Measurements from ENCODE around the gene AGER. TPM values are rescaled to one million over a fixed set of nuclear protein-coding genes. Genes with fewer than 3 reads are reported as not detected.
A peak's percentile ranks its signal among the peaks of the same experiment; 100 is the strongest.

The AGER gene
- total and polyA plus RNA-seq, 2 donors (not counting 1 experiment from before 2014, with no cell fraction given) = 29.9 to 38.8 TPM

DNA sequence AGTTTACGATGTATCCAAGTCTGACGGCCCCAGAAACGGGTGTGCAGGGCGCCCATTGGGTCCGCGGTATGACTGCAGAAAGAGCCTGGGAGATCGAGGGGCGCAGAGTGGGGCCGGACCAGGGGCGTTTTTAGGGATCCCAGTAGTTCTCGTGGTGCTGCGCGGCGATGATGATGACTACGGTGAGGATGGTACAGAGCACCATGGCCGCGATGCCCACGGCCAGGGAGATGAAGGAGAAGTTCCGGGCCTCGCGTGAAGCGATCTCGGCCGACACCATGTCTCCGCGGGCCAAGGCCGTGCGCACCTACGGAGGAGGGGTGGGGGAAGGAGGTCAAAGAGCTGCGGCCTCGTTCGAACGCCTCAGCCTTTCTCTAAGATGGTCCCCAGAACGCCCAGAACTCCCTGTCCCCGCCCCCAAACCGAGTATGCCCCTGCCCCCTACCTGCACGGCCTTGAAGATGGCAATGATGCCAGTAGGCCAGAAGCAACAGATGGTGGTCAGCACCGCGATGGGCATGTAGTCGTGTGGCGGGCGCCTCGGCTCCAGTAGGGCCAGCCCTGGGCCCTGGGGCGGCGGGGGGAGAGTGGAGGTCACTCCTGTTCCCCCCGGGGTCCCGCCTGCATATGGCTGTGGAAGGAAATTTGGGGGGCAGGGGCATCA is 34.8 kb downstream of the AGER start:
- Histone ChIP-seq H3K79me2 (ENCODE audit: control insufficient read depth, insufficient read depth, low read length) (no peaks in the 10 kb centered on the region), H4K20me1 (ENCODE audit: control insufficient read depth, insufficient read depth, low read length, poor library complexity, severe bottlenecking) (no peaks in the 10 kb centered on the region), H3K27me3 (replicated peaks in 1 of 4; ENCODE audit: control extremely low read depth in 1 of 4, control insufficient read depth in 3 of 4, insufficient read depth in 4 of 4, low read length in 3 of 4) (peaks cover 0 to 62% (median 30%) of the 10 kb centered on the region in 4 experiments), H3K9me3 (ENCODE audit: control extremely low read depth in 1 of 3, control insufficient read depth in 2 of 3, insufficient read depth in 1 of 3, low read length in 2 of 3) (peaks cover 0 to 16% (median 3%) of the 10 kb centered on the region in 3 donors), H3K4me3 (ENCODE audit: control extremely low read depth in 1 of 5, extremely low read depth in 1 of 5, insufficient read depth in 1 of 5, low read depth in 2 of 5, low read length in 4 of 5) (peak overlapping the region in 4 of 5 experiments; percentile 21 to 53 (median 38)), H3K36me3 (replicated peaks in 1 of 2; ENCODE audit: control extremely low read depth in 1 of 2, control insufficient read depth in 1 of 2, extremely low read depth in 1 of 2, insufficient read depth in 2 of 2, low read length in 1 of 2) (no peaks in the 10 kb centered on the region), H3K4me1 (ENCODE audit: control insufficient read depth in 2 of 2, insufficient read depth in 2 of 2, low read length in 2 of 2) (peaks cover 28 to 29% of the 10 kb centered on the region in 2 donors), H3K27ac (ENCODE audit: low read length in 2 of 2) (no peak overlapping the region), H3K9ac (ENCODE audit: low read length) (peak overlapping the region; percentile 43), H2AFZ (ENCODE audit: insufficient read depth, low read depth, low read length, poor library complexity, severe bottlenecking) (peak overlapping the region; percentile 54), H3K4me2 (replicated peaks; ENCODE audit: low read depth, low read length, poor library complexity, severe bottlenecking) (peak overlapping the region; percentile 61)
- intact Hi-C loops (cut with micrococcal nuclease) = no loop called here
- H3K4me3 Mint-ChIP-seq = peak overlapping the region; percentile 73
- no peak for TF ChIP-seq EZH2 (IDR thresholded peaks at IDR 0.05; ENCODE audit: borderline replicate concordance, insufficient read depth, low read depth, low read length, poor library complexity, severe bottlenecking)
- TF ChIP-seq, protein P1, sequence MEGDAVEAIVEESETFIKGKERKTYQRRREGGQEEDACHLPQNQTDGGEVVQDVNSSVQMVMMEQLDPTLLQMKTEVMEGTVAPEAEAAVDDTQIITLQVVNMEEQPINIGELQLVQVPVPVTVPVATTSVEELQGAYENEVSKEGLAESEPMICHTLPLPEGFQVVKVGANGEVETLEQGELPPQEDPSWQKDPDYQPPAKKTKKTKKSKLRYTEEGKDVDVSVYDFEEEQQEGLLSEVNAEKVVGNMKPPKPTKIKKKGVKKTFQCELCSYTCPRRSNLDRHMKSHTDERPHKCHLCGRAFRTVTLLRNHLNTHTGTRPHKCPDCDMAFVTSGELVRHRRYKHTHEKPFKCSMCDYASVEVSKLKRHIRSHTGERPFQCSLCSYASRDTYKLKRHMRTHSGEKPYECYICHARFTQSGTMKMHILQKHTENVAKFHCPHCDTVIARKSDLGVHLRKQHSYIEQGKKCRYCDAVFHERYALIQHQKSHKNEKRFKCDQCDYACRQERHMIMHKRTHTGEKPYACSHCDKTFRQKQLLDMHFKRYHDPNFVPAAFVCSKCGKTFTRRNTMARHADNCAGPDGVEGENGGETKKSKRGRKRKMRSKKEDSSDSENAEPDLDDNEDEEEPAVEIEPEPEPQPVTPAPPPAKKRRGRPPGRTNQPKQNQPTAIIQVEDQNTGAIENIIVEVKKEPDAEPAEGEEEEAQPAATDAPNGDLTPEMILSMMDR (IDR thresholded peaks at IDR 0.05) = no peak
- 38% methylated on average over 43 of the region's 47 CpGs for WGBS (ENCODE audit: insufficient coverage)
- ChIA-PET CTCF (no interaction called here), POLR2A (interaction anchor here (0.6 kb wide), 1 partner anchor 19 kb away, joined by 8 read pairs; the partner anchor contains the start of gene FKBPL)
- no peak for DNase-seq
- H3K27me3 Mint-ChIP-seq = peaks cover 65% of the 10 kb centered on the region
- H3K4me1 Mint-ChIP-seq = peaks cover 45% of the 10 kb centered on the region
- no peak overlapping the region for H3K27ac Mint-ChIP-seq
- H3K9me3 Mint-ChIP-seq (ENCODE audit: insufficient read depth) = no peaks in the 10 kb centered on the region
- ATAC-seq (ENCODE audit: low read depth) = peak; percentile 9
